ENCODE data around the gene IDUA.

- TF ChIP-seq EZH2 (IDR thresholded peaks at IDR 0.05; ENCODE audit: insufficient read depth, poor library complexity, severe bottlenecking), result no peak
- TF ChIP-seq EZH2phosphoT487 (IDR thresholded peaks at IDR 0.05; ENCODE audit: insufficient read depth, low read depth), result no peak
Measured at GRCh38 chr4:967113-968104, 19.4 kb upstream of the IDUA start.
